ENCODE results near the gene RTP5.

The RTP5 gene

GRCh38 chr2:241892299-241893137, 23.0 kb downstream of the RTP5 start:
- no peak overlapping the region for H3K4me3 ChIP-seq (ENCODE audit: insufficient read depth, low read length, poor library complexity, severe bottlenecking)
- H2AFZ ChIP-seq (ENCODE audit: low read depth, low read length, severe bottlenecking) = no peak overlapping the region
- no peak overlapping the region for H3K27ac ChIP-seq (ENCODE audit: low read depth, low read length)
- H3K9me3 ChIP-seq (ENCODE audit: insufficient read depth, low read length) = no peaks in the 10 kb centered on the region
- TF ChIP-seq, protein P1, sequence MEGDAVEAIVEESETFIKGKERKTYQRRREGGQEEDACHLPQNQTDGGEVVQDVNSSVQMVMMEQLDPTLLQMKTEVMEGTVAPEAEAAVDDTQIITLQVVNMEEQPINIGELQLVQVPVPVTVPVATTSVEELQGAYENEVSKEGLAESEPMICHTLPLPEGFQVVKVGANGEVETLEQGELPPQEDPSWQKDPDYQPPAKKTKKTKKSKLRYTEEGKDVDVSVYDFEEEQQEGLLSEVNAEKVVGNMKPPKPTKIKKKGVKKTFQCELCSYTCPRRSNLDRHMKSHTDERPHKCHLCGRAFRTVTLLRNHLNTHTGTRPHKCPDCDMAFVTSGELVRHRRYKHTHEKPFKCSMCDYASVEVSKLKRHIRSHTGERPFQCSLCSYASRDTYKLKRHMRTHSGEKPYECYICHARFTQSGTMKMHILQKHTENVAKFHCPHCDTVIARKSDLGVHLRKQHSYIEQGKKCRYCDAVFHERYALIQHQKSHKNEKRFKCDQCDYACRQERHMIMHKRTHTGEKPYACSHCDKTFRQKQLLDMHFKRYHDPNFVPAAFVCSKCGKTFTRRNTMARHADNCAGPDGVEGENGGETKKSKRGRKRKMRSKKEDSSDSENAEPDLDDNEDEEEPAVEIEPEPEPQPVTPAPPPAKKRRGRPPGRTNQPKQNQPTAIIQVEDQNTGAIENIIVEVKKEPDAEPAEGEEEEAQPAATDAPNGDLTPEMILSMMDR (IDR thresholded peaks at IDR 0.05; ENCODE audit: insufficient read depth, low read length, poor library complexity, severe bottlenecking) = no peak
- no peak for TF ChIP-seq EZH2phosphoT487 (conservative IDR thresholded peaks at IDR 0.05; ENCODE audit: low read length)
- H3K9me2 ChIP-seq (replicated peaks; ENCODE audit: insufficient read depth, low read length) = no peaks in the 10 kb centered on the region
- no peak overlapping the region for H3K4me2 ChIP-seq (ENCODE audit: low read depth, low read length, poor library complexity, severe bottlenecking)
- H4K20me1 ChIP-seq (ENCODE audit: low read depth, low read length) = no peaks in the 10 kb centered on the region
- no peaks in the 10 kb centered on the region for H3K36me3 ChIP-seq (ENCODE audit: low read length)
- no peaks in the 10 kb centered on the region for H3K79me2 ChIP-seq (ENCODE audit: insufficient read depth, low read length)
- no peaks in the 10 kb centered on the region for H3K27me3 ChIP-seq (ENCODE audit: low read length)
- no peak overlapping the region for H3K9ac ChIP-seq (ENCODE audit: low read length)
- H3F3A ChIP-seq (ENCODE audit: insufficient read depth) = no peaks in the 10 kb centered on the region; the same call in 1 of the 2 replicates

DNA sequence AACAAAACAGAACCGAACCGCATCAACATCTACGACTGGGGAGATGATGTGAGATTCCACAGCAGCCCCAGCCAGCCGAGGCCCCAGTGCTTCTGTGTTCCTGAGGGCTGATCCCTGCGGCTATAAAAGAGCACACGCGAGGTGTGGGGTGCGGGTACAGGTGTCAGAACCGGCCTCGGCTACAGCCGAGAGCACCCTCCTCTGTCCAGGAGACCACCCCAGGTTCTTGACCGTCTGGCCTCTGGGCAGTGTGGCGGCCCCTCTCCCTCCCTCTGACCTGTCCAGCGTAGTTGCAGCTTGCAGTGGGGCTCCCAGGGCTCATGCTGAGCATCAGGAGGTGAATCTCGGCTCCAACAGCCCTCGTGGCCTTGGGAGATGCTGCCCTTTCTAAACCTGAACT, 23.7 kb downstream of the RTP5 start:
- no peaks in the 10 kb centered on the region for H3K9me3 ChIP-seq (ENCODE audit: insufficient read depth, low read length)
- H4K20me1 ChIP-seq (ENCODE audit: low read depth, low read length) = no peaks in the 10 kb centered on the region
- no peak overlapping the region for H3K27ac ChIP-seq (ENCODE audit: low read depth, low read length)

DNA sequence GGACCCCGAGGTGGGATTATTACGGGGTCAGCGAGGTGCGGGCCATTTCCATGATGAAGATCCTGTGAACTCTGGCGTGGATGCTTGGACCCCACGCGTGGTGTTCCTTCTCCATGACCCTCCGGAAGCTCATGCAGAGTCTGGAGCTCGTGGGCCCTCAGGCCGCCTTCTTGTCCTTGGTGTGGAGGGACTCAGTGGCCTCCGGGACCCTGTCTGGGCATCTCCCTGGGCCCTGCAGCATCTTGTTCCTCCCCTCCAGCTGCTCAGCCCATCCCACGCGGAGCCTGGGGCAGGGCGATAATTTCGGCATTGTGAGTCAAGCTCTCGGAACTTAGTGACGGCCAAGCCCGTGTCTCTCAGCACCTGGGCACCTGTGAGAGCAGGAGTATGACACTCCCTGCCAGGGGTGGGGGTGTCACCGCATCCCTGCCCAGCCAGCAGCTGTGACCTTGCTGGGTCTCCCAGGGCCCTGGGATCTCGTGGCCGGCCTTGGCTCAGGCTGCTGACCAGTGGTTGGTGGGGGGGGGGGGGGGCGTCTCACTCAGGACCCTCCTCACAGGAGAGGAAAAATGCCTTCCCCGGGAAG, 24.6 kb downstream of the RTP5 start:
- Histone ChIP-seq H3K79me2 (ENCODE audit: insufficient read depth, low read length) (no peaks in the 10 kb centered on the region), H3K4me3 (ENCODE audit: insufficient read depth, low read length, poor library complexity, severe bottlenecking) (no peak overlapping the region), H3K36me3 (ENCODE audit: low read length) (no peaks in the 10 kb centered on the region), H3F3A (ENCODE audit: insufficient read depth) (no peaks in the 10 kb centered on the region; the same call in 1 of the 2 replicates), H3K9me3 (ENCODE audit: insufficient read depth, low read length) (no peaks in the 10 kb centered on the region), H3K27me3 (ENCODE audit: low read length) (no peaks in the 10 kb centered on the region), H3K9me2 (replicated peaks; ENCODE audit: insufficient read depth, low read length) (no peaks in the 10 kb centered on the region), H2AFZ (ENCODE audit: low read depth, low read length, severe bottlenecking) (no peak overlapping the region), H4K20me1 (ENCODE audit: low read depth, low read length) (no peaks in the 10 kb centered on the region), H3K27ac (ENCODE audit: low read depth, low read length) (no peak overlapping the region), H3K4me2 (ENCODE audit: low read depth, low read length, poor library complexity, severe bottlenecking) (no peak overlapping the region), H3K9ac (ENCODE audit: low read length) (no peak overlapping the region)
- TF ChIP-seq, protein P1 (IDR thresholded peaks at IDR 0.05; ENCODE audit: insufficient read depth, low read length, poor library complexity, severe bottlenecking) = no peak
- TF ChIP-seq EZH2phosphoT487 (conservative IDR thresholded peaks at IDR 0.05; ENCODE audit: low read length) = no peak

More for the DNA sequence above, 23.7 kb downstream of the RTP5 start:
- Histone ChIP-seq H3K79me2 (ENCODE audit: insufficient read depth, low read length) (no peaks in the 10 kb centered on the region), H3K9ac (ENCODE audit: low read length) (no peak overlapping the region), H3F3A (ENCODE audit: insufficient read depth) (no peaks in the 10 kb centered on the region; the same call in 1 of the 2 replicates), H3K36me3 (ENCODE audit: low read length) (no peaks in the 10 kb centered on the region), H2AFZ (ENCODE audit: low read depth, low read length, severe bottlenecking) (no peak overlapping the region), H3K9me2 (replicated peaks; ENCODE audit: insufficient read depth, low read length) (no peaks in the 10 kb centered on the region), H3K4me2 (ENCODE audit: low read depth, low read length, poor library complexity, severe bottlenecking) (no peak overlapping the region), H3K27me3 (ENCODE audit: low read length) (no peaks in the 10 kb centered on the region), H3K4me3 (ENCODE audit: insufficient read depth, low read length, poor library complexity, severe bottlenecking) (no peak overlapping the region)
- TF ChIP-seq, protein P1 (IDR thresholded peaks at IDR 0.05; ENCODE audit: insufficient read depth, low read length, poor library complexity, severe bottlenecking) = no peak
- no peak for TF ChIP-seq EZH2phosphoT487 (conservative IDR thresholded peaks at IDR 0.05; ENCODE audit: low read length)
